PC-3 (cell line): ENCODE results near the gene MRRF. TPM values are rescaled to one million over a fixed set of nuclear protein-coding genes. Genes with fewer than 3 reads are reported as not detected.
A peak's percentile ranks its signal among the peaks of the same experiment; 100 is the strongest.

ENCODE experiments used
- ATAC-seq: fragments of 200-7000 bp; cut with Tn5 transposase; 2 replicates; pipeline ENCODE4 v1.9.1; 2020; ENCODE audit warnings: mild to moderate bottlenecking, moderate library complexity
- BruUV-seq: library from RNA; stranded (reverse); fragments of 400-500 nt; replicated peaks from 2 replicates; lab custom pipeline; 2021; lab: Mats Ljungman, UMichigan
- CTCF ChIA-PET: fragments of 300-600 bp; sonication (Branson Sonifier 250); formaldehyde crosslinking; loops from one replicate; lab custom pipeline; 2022; ENCODE audit warnings: antibody characterized with exemption; lab: Charles Lee
- POLR2A ChIA-PET: fragments of 300-600 bp; sonication (Branson Sonifier 250); formaldehyde crosslinking; loops from one replicate; lab custom pipeline; 2022; ENCODE audit warnings: antibody characterized with exemption; ENCODE audit not compliant: unreplicated experiment; lab: Charles Lee
- DNase-seq: peaks from one replicate; pipeline ENCODE4 v3.0.0-alpha.2; 2015
- H2AFZ ChIP-seq: fragments of 300-600 bp; sonication (generic); 2 replicates; pipeline ENCODE4 v1.6.0; 2016; ENCODE audit warnings: antibody characterized with exemption, low read length
- H3F3A ChIP-seq: fragments of 300-600 bp; sonication (generic); one replicate; pipeline ENCODE4 v1.6.0; 2017; ENCODE audit warnings: antibody characterized with exemption, low read length, control low read depth, mild to moderate bottlenecking; ENCODE audit not compliant: unreplicated experiment
- H3K27ac ChIP-seq: fragments of 300-600 bp; sonication (generic); 2 replicates; pipeline ENCODE4 v1.5.1; 2016; ENCODE audit warnings: mild to moderate bottlenecking, low read length
- H3K27me3 ChIP-seq: fragments of 300-600 bp; sonication (generic); 2 replicates; pipeline ENCODE4 v1.6.1; 2016; ENCODE audit warnings: low read length, mixed read lengths
- H3K36me3 ChIP-seq: fragments of 300-600 bp; sonication (generic); 2 replicates; pipeline ENCODE4 v1.6.1; 2016; ENCODE audit warnings: low read depth, mixed run types, low read length, mixed read lengths
- H3K4me1 ChIP-seq: fragments of 300-600 bp; sonication (generic); 2 replicates; pipeline ENCODE4 v1.5.1; 2016; ENCODE audit warnings: low read length; ENCODE audit not compliant: insufficient read depth
- H3K4me2 ChIP-seq: fragments of 300-600 bp; sonication (generic); 2 replicates; pipeline ENCODE4 v1.6.0; 2016; ENCODE audit warnings: low read length
- H3K4me3 ChIP-seq: fragments of 300-600 bp; sonication (generic); 2 replicates; pipeline ENCODE4 v1.5.1; 2016; ENCODE audit warnings: mild to moderate bottlenecking, low read length, mixed read lengths
- H3K79me2 ChIP-seq: fragments of 300-600 bp; sonication (generic); 2 replicates; pipeline ENCODE4 v1.6.1; 2017; ENCODE audit warnings: low read length, mixed read lengths
- H3K9ac ChIP-seq: fragments of 300-600 bp; sonication (generic); 2 replicates; pipeline ENCODE4 v1.6.0; 2016; ENCODE audit warnings: mild to moderate bottlenecking, low read length
- H3K9me2 ChIP-seq: fragments of 300-600 bp; sonication (generic); replicated peaks from 2 replicates; pipeline ENCODE4 v1.6.1; 2016; ENCODE audit warnings: mixed run types, low read length, mixed read lengths
- H3K9me3 ChIP-seq: fragments of 300-600 bp; sonication (generic); 2 replicates; pipeline ENCODE4 v1.6.1; 2016; ENCODE audit warnings: low read length, mixed read lengths
- H4K20me1 ChIP-seq: fragments of 300-600 bp; sonication (generic); 2 replicates; pipeline ENCODE4 v1.6.1; 2016; ENCODE audit warnings: low read length, mixed read lengths
- EZH2 ChIP-seq: fragments of 300-600 bp; sonication (generic); IDR thresholded peaks from one replicate; pipeline ENCODE4 v1.6.1; 2017; ENCODE audit warnings: antibody characterized with exemption, mild to moderate bottlenecking, low read length; ENCODE audit not compliant: unreplicated experiment
- EZH2phosphoT487 ChIP-seq: fragments of 300-600 bp; sonication (generic); IDR thresholded peaks from 2 replicates; pipeline ENCODE4 v1.6.1; 2018; ENCODE audit warnings: mild to moderate bottlenecking, antibody characterized with exemption, low read length, borderline replicate concordance
- intact Hi-C: fragments of 100-400 bp; cut with micrococcal nuclease; formaldehyde crosslinking; loops from 2 replicates; pipeline ENCODE4 v1.9.0; 2023
- total RNA-seq: library from RNA; depleted of rRNA; stranded (reverse); fragments of >200 nt; gene quantifications from 2 replicates; pipeline ENCODE4 v1.2.3, GENCODE V29; 2014
- TF ChIP-seq, protein P1 (sequence below): fragments of 300-600 bp; sonication (generic); conservative IDR thresholded peaks from 2 replicates; pipeline ENCODE4 v1.5.1; 2017; ENCODE audit warnings: antibody characterized with exemption, low read depth, mild to moderate bottlenecking, low read length

The MRRF gene
- total RNA-seq, 1 experiment from 2014 or later = 30.2 TPM

DNA sequence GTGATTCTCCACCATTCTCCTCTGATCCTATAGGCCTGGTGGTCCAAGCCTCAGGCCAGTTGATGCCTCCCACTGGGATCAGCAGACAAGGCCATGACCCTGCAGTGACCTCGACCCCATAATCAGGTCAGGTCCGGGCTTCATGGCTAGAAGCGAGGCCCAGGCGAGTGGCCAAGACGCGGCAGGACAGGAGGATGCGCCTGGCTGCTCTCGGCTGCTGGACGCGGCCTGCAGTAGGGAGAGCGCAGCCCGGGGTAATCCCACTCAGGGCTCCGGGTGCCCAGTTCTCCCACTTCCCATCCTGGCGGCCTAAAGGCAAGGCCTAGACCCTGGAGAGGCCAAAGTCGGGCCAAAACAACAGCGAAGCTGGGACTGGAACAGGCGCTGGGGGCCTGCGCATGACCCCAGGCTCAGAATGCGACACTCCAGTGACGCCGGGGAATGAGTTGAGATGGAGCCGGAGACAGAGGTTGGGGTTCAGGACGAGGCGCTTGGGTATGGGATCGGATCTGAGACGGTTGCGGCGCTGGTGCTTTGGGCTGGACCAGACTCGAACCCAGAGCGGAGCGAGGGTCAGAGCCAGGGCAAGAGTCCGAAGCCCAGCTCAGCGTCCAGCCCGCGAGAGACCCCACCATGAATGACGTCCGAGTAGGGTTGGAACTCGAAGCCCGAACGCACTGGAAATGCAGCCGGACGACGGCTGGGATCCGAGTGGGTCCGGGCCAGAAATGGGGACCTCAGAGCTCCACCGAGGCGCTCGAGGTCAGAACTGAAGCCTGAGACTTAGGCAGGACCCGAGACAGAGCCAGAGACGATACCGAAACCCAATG, 39.2 kb upstream of the MRRF start:
- Histone ChIP-seq H3F3A (no peaks in the 10 kb centered on the region), H3K9me2 (no peaks in the 10 kb centered on the region), H3K27me3 (no peaks in the 10 kb centered on the region), H3K4me2 (no peak overlapping the region), H3K36me3 (no peaks in the 10 kb centered on the region), H2AFZ (no peak overlapping the region), H3K4me1 (0 out of 2 replicates have a peak, but pooled peaks cover 5% of the 10 kb centered on the region), H3K4me3 (no peak overlapping the region), H4K20me1 (no peaks in the 10 kb centered on the region), H3K79me2 (no peaks in the 10 kb centered on the region), H3K9ac (no peak overlapping the region), H3K9me3 (no peaks in the 10 kb centered on the region), H3K27ac (no peak overlapping the region)
- ChIA-PET CTCF (no interaction called here), POLR2A (no interaction called here)
- intact Hi-C loops = loop anchor here (5.0 kb wide), 1 partner anchor 98 kb away; no protein-coding TSS in a partner anchor
- DNase-seq = no peak
- TF ChIP-seq EZH2 (no peak), EZH2phosphoT487 (no peak)
- TF ChIP-seq, protein P1, sequence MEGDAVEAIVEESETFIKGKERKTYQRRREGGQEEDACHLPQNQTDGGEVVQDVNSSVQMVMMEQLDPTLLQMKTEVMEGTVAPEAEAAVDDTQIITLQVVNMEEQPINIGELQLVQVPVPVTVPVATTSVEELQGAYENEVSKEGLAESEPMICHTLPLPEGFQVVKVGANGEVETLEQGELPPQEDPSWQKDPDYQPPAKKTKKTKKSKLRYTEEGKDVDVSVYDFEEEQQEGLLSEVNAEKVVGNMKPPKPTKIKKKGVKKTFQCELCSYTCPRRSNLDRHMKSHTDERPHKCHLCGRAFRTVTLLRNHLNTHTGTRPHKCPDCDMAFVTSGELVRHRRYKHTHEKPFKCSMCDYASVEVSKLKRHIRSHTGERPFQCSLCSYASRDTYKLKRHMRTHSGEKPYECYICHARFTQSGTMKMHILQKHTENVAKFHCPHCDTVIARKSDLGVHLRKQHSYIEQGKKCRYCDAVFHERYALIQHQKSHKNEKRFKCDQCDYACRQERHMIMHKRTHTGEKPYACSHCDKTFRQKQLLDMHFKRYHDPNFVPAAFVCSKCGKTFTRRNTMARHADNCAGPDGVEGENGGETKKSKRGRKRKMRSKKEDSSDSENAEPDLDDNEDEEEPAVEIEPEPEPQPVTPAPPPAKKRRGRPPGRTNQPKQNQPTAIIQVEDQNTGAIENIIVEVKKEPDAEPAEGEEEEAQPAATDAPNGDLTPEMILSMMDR = no peak
- ATAC-seq = no peak
- BruUV-seq = no TSS peak

DNA sequence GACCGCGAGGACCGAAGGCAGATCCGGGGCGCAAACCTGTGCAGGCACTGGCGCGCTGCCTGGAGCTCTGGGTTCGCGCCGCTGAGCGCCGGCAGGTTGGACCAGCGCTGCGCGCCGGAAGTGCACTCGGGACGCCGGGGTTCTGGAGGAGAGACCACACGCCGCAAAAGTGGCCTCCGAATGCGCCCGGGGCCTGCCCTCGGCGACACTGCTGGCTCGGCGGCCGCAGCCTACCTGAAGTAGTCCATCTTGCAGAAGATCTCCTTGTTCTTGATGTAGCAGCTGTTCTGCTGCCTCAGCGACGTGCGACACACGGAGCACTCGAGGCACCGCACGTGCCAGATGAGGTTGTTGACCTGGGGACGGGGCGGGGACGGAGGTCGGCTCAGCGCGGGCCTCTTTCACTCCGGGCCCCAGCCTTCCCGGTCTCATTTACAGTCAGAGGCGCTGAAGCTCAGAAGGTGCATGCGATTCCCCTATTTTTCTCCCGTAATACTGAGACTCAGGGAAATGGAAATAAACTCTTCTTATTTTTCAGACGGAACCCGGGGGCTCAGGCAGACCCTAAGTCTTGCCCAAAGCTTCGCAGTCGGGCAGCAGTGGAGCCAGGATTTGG, 38.4 kb upstream of the MRRF start:
- BruUV-seq = no TSS peak

DNA sequence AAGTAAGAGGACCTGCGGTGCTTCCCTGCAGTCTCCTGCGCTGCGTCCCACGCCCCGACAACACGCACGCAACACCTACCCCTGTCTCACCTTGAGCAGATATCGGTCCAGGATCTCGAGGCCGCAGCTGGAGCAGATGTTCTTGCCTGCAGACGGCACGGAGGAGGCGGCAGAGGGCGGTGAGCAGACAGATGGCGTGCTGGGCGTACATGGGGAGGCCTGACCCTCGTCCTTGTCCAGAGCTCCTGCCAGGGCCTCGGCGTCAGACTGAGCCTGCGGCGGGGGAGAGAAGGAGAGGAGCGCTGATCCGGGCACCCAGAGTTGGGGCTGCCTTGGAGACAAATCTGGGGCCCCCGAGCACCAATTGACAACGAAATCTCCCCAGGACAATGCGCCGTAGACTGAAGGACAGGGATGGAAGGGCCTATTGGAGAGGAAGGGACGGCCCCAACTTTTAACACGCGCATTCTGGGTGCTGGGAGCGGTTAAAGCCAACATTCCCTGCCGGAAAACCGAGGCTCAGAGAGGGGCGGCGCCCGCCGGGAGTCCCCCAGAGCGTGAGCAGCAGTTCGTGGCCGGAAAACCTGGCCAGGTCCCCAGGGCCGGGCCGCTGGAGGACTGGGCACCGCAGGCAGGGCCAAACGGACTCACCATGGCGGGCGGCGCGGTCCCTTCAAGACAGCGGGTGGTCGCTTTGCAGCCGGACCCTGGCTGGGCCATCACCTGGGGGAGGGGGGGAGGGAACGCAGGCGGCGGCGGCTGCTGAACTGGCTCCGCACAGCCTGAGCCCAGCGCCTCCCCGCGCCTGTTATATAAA, 37.7 kb upstream of the MRRF start:
- ChIA-PET CTCF (no interaction called here), POLR2A (no interaction called here)
- Histone ChIP-seq H2AFZ (peak overlapping the region; percentile 86; the same call in 1 of the 2 replicates), H3F3A (no peaks in the 10 kb centered on the region), H4K20me1 (no peaks in the 10 kb centered on the region), H3K4me1 (0 out of 2 replicates have a peak, but pooled peaks cover 5% of the 10 kb centered on the region), H3K4me3 (peak overlapping the region; percentile 71), H3K36me3 (no peaks in the 10 kb centered on the region), H3K4me2 (peak overlapping the region; percentile 94), H3K9me3 (no peaks in the 10 kb centered on the region), H3K79me2 (no peaks in the 10 kb centered on the region), H3K27ac (no peak overlapping the region), H3K9me2 (no peaks in the 10 kb centered on the region), H3K9ac (no peak overlapping the region), H3K27me3 (no peaks in the 10 kb centered on the region)
- BruUV-seq = no TSS peak
- TF ChIP-seq, protein P1 = no peak
- TF ChIP-seq EZH2 = no peak
- intact Hi-C loops = loop anchor here (5.0 kb wide), 1 partner anchor 100 kb away; no protein-coding TSS in a partner anchor
- DNase-seq (no peak), ATAC-seq (0 out of 2 replicates have a peak, but pooled peaks have one; percentile 16)

More for the DNA sequence above, 38.4 kb upstream of the MRRF start:
- Histone ChIP-seq H3K9ac (no peak overlapping the region), H3K4me3 (no peak overlapping the region), H3K79me2 (no peaks in the 10 kb centered on the region), H3K4me1 (0 out of 2 replicates have a peak, but pooled peaks cover 5% of the 10 kb centered on the region), H3K36me3 (no peaks in the 10 kb centered on the region), H3K27ac (no peak overlapping the region), H3K4me2 (no peak overlapping the region), H3K9me2 (no peaks in the 10 kb centered on the region), H3K27me3 (no peaks in the 10 kb centered on the region), H2AFZ (no peak overlapping the region), H3F3A (no peaks in the 10 kb centered on the region), H4K20me1 (no peaks in the 10 kb centered on the region), H3K9me3 (no peaks in the 10 kb centered on the region)
- no peak for TF ChIP-seq EZH2
- CTCF ChIA-PET = no interaction called here
- intact Hi-C loops = loop anchor here (5.0 kb wide), 1 partner anchor 99 kb away; no protein-coding TSS in a partner anchor
- POLR2A ChIA-PET = no interaction called here
- no peak for DNase-seq
- ATAC-seq = no peak
